CD4-positive, alpha-beta T cell treated with Interleukin-4 for 4 hours (primary cell): ENCODE data around the gene RS1.

ENCODE experiments used
- DNase-seq: peaks from one replicate; pipeline ENCODE4 v3.0.0-alpha.2; 2020

Gene RS1

GRCh38 chrX:18672008-18672407, at the start of gene RS1:
Gene RS1 (minus strand): TSS chrX:18672108. CDS start chrX:18672068, 40 bp downstream.
- DNase-seq = no peak

- DNase-seq = no peak
Measured at GRCh38 chrX:18719852-18720251, 47.9 kb upstream of the RS1 start.

GRCh38 chrX:18714910-18715309, 43.0 kb upstream of the RS1 start:
- DNase-seq = no peak

GRCh38 chrX:18709833-18710232, 37.9 kb upstream of the RS1 start:
- DNase-seq = no peak

- no peak for DNase-seq
Measured at GRCh38 chrX:18707426-18708049, 35.6 kb upstream of the RS1 start, which contains the start of gene PPEF1. Gene PPEF1 (plus strand): TSS chrX:18707645. CDS start chrX:18707781, 136 bp downstream.

GRCh38 chrX:18702362-18703195, 30.7 kb upstream of the RS1 start:
- DNase-seq = no peak

GRCh38 chrX:18701621-18702361, 29.9 kb upstream of the RS1 start:
- DNase-seq = no peak

- DNase-seq = no peak
Measured at GRCh38 chrX:18698737-18699650, 27.1 kb upstream of the RS1 start.

GRCh38 chrX:18696653-18697052, 24.7 kb upstream of the RS1 start:
- no peak for DNase-seq

GRCh38 chrX:18692541-18692940, 20.6 kb upstream of the RS1 start:
- DNase-seq = no peak

- DNase-seq = no peak
Measured at GRCh38 chrX:18691431-18691830, 19.5 kb upstream of the RS1 start.

- no peak for DNase-seq
Measured at GRCh38 chrX:18687856-18688495, 16.1 kb upstream of the RS1 start.

GRCh38 chrX:18682979-18683387, 11.1 kb upstream of the RS1 start:
- DNase-seq = no peak

- DNase-seq = no peak
Measured at GRCh38 chrX:18681996-18682395, 10.1 kb upstream of the RS1 start.

GRCh38 chrX:18677161-18677869, 5.4 kb upstream of the RS1 start:
- no peak for DNase-seq

GRCh38 chrX:18676470-18676869, 4.6 kb upstream of the RS1 start:
- DNase-seq = no peak

GRCh38 chrX:18676050-18676449, 4.1 kb upstream of the RS1 start:
- DNase-seq = no peak

- DNase-seq = peak; percentile 85
Measured at GRCh38 chrX:18674788-18675735, 3.2 kb upstream of the RS1 start.

- DNase-seq = peak; percentile 0
Measured at GRCh38 chrX:18674417-18674787, 2.5 kb upstream of the RS1 start.
